G401 (cell line): ENCODE results near the gene MON2. TPM values are rescaled to one million over a fixed set of nuclear protein-coding genes. Genes with fewer than 3 reads are reported as not detected.
A peak's percentile ranks its signal among the peaks of the same experiment; 100 is the strongest.
"Not testable (repeated sequence)": the region's sequence is repeated elsewhere in the genome, so short reads cannot be mapped to it uniquely, and the experiment has no call there.

Source experiments
- DNase-seq: peaks from one replicate; pipeline ENCODE4 v3.0.0-alpha.2; 2015; ENCODE audit warnings: low spot score
- in situ Hi-C: cut with HindIII; loops from 2 replicates; pipeline ENCODE4 v1.10.0; 2016; ENCODE audit warnings: low sequenced_read_pairs, mixed read lengths
- total RNA-seq: library from RNA; depleted of rRNA; stranded (reverse); fragments of >200 nt; shearing (Covaris generic); gene quantifications from 2 replicates; pipeline ENCODE4 v1.2.3, GENCODE V29; 2014

Gene MON2
- total RNA-seq, 1 experiment from 2014 or later: 58.2 TPM

DNA sequence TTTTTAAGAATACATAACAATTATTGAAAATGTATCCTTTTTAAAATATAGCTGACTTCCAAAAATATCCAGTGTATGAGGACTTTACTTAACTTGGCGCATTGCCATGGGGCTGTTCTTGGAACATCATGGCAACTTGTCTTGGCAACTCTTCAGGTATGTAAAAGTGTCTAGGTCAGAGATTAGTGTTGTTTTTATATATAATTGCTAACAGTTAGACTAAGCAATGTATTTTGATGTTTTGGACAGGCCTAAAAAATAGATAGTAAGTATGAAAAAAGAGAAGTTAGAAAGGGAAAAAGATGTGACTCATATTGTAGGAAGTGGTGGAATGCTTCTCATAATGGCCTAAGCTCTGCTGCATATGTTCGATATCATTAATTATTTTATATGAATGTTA is 70.9 kb downstream of the MON2 start:
- in situ Hi-C loops: no loop called here
- no peak for DNase-seq

DNA sequence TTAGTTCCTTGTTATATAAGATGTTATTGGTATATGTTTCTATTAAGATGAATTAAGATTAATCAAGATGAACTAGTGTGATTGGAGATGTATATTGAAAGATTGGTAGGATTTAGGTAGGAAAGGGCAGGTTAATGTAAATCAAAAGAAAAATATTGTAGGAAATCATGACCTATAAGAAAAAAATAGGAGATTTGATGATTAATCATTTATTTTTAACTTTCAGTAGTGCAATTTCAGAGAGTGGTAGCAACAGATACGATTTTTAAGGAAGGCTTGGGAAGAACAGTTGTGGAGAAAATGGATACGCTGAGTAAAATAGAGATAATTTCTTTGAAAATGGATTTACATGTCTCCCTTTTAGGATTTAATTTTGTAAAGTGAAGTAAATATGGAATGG is 73.7 kb downstream of the MON2 start:
- no peak for DNase-seq
- in situ Hi-C loops: no loop called here

DNA sequence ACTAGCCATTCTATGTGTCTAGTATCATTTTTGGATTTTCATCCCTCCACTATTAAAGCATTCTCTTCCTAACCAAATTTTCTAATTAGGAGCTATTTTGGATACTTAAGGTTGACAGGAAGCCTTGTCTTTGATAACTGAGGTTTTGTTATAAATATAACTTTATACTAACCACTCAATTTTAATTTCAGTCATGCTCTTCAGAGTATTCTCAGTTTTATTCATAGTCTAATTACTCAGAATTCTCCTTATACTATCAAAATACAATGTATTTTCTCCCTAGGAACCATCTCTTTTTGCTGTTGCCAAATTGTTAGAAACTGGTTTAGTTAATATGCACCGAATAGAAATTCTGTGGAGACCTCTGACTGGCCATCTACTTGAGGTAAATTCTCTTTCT is 76.2 kb downstream of the MON2 start:
- DNase-seq: no peak
- in situ Hi-C loops: no loop called here

DNA sequence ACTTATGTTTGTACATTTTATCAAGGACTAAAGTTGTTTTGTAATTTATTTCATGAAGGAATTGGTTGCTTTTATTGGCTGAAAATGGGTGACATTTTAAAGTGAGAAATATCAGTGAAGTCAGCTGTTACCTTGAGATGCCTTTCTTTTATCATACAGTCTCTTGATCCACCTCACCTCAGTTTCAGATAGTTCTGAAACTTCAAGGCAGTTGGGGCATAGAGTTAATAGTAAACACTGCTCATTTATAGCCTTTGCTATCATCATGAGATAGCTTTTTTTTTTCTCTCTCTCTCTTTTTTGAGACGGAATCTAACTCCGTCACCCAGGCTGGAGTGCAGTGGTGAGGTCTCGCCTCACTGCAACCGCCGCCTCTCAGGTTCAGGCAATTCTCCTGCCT is 76.7 kb downstream of the MON2 start:
- DNase-seq: no peak
- in situ Hi-C loops: no loop called here

DNA sequence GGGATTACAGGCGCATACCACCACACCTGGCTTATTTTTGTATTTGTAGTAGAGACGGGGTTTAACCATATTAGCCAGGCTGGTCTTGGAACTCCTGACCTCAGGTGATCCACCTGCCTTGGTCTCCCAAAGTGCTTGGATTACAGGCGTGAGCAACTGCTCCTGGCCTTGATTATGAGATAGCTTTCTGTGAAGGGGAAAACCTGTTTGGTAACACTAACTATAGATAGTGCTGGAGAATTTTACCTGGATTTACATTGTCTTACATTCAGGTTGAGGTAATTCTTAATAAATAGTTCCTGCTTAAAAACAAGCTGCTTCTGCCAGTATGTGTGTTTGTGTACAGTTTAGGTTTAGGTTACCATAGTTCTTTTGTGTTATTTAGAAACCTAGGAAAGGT is 77.1 kb downstream of the MON2 start:
- no peak for DNase-seq
- in situ Hi-C loops: no loop called here

DNA sequence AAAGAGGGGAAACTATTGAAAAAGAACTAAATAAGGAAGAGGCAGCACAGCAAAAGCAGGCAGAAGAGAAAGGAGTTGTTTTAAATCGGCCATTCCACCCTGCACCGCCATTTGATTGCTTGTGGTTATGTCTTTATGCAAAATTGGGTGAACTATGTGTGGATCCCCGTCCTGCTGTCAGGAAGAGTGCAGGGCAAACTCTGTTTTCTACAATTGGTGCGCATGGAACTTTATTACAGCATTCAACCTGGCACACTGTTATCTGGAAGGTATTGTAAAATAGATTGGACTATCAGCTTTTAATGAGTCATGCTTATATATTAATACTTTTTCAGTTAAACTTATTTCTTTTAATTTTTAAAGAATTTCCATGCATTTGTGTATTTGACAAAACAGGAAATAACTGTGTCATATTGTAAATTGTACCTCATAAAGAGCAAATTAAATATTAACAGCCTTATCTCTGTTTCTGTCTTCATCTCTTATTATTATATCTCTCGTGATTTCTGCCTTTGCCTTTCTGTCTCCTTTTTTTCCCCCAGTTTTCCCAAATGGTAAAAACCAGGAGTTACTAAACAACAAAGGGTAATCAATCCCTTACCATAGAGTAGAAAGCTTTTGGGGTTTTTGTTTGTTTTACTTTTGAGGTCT is 86.4 kb downstream of the MON2 start:
- DNase-seq: no peak
- in situ Hi-C loops: no loop called here

DNA sequence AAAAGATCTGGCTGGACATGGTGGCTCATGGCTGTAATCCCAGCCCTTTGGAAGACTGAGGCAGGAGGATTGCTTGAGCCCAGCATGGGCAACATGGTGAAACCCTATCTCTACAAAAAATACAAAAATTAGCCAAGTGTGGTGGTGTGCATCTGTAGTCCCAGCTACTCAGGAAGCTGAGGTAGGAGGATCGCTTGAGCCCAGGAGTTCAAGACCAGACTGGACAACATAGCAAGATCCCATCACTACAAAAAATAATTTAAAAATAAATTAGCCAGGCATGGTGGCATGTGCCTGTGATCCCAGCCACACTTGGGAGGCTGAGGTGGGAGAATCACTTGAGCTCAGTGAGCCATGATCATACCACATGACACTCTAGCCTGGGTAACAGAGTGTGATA is 92.7 kb downstream of the MON2 start:
- DNase-seq, in situ Hi-C loops: not testable (repeated sequence)

DNA sequence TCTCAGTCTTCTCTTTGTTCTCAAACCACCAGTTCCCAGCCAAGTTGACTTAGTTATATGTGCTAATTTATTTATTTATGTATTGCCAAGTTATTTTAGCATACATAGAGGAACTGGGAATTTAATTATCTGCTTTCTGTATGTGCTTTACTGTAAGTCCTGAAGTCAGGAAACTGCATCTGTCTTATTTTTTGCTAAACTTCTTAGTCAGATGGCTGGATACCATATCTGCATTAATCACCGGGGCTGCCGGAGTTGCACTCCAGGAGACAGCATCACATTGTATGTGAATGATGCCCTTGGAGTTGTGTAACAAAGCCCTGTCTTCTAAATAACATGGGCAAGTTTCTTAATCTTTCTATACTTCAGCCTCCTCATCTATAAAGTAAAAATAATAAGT is 96.2 kb downstream of the MON2 start:
- in situ Hi-C loops: no loop called here
- DNase-seq: no peak

DNA sequence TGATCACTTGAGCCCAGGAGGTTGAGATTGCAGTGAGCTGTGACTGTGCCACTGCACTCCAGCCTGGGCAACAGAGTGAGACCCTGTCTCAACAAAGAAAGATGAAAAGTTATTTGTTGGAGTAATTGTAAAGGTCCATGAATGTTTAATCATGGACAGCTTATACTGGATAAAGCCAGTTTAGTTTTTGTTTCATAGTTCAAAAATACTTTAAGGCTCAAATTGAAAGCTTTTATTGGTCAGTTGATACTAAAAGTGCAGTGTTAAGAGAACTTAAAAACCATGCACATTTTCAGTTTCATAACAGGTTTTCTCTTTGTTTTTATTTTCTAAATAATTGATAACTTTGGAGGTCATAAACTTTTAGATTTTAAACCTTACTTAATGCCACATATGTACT is 108.4 kb downstream of the MON2 start:
- in situ Hi-C loops: no loop called here
- DNase-seq: no peak

DNA sequence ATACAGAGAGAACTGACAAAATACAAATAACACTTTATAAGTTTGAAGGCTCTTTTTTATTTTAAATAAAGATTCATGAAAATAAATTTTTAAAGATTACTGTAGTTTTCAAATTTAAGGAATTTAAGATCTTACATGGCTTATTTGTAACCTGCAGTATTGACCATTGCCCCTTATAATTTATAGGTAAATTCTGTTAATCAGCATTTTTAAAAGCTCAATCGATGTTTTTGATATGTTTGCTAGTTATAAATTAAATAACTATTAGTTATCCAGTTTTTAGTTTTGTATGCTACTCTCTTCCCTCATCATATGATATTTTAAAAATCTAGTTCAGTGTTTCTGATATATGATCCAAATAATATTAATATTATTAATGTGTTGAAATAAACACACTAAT is 109.9 kb downstream of the MON2 start:
- in situ Hi-C loops: no loop called here
- no peak for DNase-seq

DNA sequence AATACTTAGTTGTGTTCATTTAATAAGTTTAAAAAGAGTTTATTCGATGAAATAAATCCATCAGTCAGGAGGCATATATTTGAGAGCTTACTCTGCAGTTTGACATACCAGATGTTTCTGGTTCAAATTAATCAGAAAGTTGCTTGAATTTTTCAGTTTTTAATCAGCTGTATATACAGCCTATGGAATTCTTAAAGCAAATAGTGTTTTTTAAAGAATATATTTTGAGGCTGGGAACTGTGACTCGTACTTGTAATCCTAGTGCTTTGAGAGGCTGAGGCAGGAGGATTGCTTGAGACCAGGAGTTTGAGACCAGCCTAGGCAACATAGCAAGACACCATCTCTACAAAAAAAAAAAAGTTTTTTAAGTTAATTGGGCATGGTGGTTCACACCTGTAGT is 112.1 kb downstream of the MON2 start:
- in situ Hi-C loops: no loop called here
- DNase-seq: no peak

DNA sequence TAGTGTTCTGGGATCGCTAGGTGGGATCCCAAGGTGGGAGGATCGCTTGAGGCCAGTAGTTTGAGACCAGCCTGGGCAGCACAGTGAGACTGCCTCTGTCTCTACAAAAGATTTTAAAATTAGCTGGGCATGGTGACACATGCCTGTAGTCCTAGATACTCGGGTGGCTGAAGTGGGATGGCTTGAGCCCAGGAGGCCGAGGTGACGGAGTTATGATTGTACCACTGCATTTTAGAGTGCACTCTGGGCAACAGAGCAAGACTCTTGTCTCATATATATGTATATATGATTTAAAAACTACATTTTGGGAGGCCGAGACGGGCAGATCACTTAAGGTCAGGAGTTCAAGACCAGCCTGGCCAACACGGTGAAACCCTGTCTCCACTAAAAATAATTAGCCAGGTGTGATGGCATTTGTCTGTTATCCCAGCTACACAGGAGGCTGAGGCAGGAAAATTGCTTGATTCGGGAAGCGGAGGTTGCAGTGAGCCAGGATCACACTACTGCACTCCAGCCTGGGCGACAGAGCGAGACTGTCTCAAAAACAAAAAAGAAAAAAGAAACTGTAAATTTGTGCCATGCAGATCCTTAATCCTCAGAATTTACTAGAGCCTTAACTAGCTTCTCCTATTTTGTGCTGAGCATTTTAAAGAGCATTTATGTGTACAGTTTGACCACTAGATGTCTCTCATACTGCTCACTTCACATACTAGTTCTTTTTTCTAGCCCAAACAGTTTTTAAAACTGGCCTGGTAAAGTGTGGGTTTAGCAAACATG is 114.8 kb downstream of the MON2 start:
- in situ Hi-C loops: loop anchor here (10.0 kb wide), 1 partner anchor 213 kb away; no protein-coding TSS in a partner anchor
- peak; percentile 82 for DNase-seq

DNA sequence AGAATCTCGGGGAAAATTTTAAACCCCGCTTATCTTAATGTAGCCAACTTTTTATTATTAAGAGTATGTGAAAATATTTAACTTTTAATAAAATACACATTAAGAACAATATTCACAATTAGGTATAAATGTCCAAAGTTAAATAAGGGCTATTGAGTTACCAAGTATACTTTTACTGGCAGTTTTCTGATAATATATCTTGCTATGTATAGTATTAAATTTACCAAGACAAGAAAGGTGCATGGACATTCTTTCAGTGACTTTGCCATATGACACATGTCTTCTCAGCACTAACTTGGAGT is 115.4 kb downstream of the MON2 start:
- DNase-seq: no peak
- in situ Hi-C loops: loop anchor here (10.0 kb wide), 1 partner anchor 213 kb away; no protein-coding TSS in a partner anchor

DNA sequence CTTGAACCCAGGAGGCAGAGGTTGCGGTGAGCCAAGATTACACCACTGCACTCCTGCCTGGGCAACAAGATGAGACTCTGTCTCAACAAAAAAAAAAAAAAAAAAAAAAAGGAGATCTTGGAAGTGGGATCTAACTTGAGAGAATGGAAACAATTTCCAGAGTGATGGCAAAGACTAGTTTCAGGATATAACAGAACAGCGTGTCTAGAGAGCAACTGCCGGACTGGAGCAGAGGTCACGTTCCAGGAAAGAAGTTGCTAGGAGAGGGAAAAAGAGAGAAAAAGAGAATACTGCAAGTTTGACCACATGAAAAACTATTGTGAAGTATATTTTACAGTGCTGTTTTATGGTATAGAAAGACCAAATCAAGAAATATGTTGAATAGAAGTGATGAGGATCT is 118.0 kb downstream of the MON2 start:
- in situ Hi-C loops: loop anchor here (10.0 kb wide), 1 partner anchor 210 kb away; no protein-coding TSS in a partner anchor
- no peak for DNase-seq

DNA sequence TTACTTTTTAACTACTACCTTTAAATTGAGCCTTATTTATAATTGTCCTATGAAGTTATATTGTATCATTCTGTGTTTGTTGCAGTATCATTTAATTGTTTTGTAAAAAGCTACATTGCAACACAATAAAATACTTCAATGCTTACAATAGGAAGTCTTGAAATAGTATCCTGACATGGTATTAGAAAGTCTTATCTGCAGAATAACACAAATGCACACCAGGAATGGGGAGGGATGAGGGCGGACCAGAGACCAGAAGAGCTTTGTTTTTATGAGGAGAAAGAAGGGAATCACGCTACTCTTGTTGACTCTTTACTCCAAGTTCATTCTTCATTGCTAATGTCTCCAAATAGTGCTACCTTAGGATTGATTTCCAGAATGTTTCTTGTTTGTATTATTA is 120.2 kb downstream of the MON2 start:
- in situ Hi-C loops: loop anchor here (10.0 kb wide), 1 partner anchor 208 kb away; no protein-coding TSS in a partner anchor
- no peak for DNase-seq

DNA sequence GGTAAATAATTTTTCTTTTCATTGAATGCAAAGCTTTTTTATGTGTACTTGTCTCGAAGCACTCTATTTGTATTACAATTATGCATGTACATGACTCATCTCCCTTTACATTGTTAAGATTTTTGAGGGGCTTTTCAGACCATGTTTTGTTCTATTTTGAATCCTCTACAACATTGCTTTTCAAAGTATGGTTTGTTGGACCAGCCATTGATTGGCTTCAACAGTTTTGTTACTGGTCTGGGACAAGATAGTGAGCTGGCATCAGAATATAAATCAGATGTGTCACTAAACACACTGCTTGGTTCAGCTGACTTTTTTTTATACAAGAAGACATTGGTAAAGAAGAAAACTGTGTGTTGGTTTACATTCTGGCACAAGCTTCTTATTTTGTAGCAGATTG is 122.3 kb downstream of the MON2 start:
- DNase-seq: no peak
- in situ Hi-C loops: loop anchor here (10.0 kb wide), 1 partner anchor 206 kb away; no protein-coding TSS in a partner anchor

DNA sequence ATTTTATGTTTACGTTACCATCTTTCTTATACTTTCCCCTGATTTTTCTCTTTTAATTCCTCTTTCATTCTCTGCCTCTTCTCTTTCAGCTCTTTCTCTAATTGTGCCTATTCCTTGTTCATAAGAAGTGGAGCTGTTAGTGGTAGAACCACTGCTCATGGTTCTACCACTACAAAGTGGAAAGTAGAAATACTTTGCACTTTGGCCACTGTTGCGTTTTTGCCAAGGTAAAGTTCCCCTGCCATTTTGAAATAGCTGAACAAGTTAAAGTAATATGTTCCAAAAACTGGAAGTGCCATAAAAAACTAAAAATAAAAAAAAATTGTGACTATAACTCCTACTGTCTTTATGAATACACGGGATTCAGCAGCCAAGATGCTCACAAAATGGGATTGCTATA is 130.6 kb downstream of the MON2 start:
- in situ Hi-C loops: no loop called here
- no peak for DNase-seq

DNA sequence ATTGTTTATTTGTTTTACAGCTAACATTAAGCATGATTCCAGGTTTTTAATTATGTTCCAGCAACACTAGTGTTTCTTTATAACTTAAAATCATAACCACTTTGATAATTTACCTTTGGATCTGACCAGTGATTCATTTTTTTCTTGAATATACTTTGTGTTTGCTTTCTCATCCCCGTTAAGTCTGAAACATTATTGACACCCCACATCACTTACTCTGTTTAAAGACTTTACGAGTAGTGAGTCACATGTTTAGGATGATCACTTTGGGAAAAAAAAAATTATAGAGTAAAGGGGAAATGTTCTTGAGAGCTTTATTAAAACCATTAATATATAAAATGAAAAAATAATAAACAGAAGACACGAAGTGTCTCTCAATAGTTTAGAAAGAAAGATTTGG is 132.2 kb downstream of the MON2 start:
- in situ Hi-C loops: no loop called here
- DNase-seq: no peak

DNA sequence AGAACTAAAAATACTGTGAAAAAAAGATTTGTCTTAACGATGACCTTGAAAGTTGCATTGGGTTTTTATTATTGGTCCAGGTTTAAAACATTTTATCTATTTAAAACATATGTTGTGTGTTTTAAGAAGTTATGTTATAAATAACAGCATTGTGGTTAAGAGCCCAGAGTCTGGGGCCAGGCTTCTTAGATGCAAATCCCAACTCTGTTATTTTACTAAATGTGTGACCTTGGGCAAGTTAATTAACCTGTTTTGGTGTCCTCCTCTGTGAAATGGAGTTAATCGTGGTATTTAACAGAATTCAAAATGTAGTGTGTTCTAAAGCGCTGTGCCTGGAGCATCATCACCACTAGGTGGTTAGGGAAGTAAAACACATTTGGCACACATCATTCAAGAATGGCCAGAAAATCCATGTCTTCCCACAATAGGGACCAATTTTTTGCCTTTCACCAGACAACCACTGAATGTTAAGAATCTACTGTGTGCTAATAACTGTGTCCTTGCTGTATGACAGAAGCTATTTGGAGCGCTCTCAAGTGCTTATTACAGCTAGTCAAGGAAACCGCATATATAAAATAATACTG is 133.3 kb downstream of the MON2 start:
- no peak for DNase-seq
- in situ Hi-C loops: no loop called here

DNA sequence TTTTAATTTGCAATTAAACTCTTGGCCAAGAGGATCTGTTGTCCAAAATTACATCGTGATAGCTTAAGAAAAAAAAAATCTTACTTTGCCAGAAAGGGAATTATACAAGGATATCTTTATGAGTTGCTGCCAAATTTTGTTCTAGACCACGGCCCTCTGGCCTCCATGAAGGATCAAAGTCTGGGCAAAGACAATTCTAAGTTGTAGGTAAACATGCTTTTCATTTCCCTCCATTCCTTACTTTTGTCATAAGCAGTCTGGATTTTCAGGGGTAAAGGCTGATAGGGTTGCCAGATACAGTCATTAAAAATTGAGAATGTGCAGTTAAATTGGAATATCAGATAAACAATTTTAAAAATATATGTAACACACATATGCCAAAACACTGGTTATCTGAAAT is 135.1 kb downstream of the MON2 start:
- in situ Hi-C loops: no loop called here
- no peak for DNase-seq
